Measurements from ENCODE around the gene CRYL1.

GRCh38 chr13:20414546-20415305 lies 110.9 kb downstream of the CRYL1 start:
- no peak for TF ChIP-seq CTCF (conservative IDR thresholded peaks at IDR 0.05 in 1 of 2, IDR thresholded peaks at IDR 0.05 in 1 of 2; ENCODE audit: extremely low read depth in 1 of 2, insufficient read depth in 1 of 2, low read depth in 1 of 2, low read length in 2 of 2)
- TF ChIP-seq EZH2 (IDR thresholded peaks at IDR 0.05; ENCODE audit: borderline replicate concordance, low read length): no peak
